ENCODE measurements around the gene CHCHD6. TPM values are rescaled to one million over a fixed set of nuclear protein-coding genes. Genes with fewer than 3 reads are reported as not detected.

CHCHD6 gene
- total RNA-seq, 2 donors from 2014 or later = 23.6 to 34.4 TPM

- no peak overlapping the region for H3K9ac ChIP-seq (ENCODE audit: extremely low read depth, low read length, poor library complexity, severe bottlenecking)
- Mint-ChIP-seq H3K9me3 (no peaks in the 10 kb centered on the region), H3K27me3 (ENCODE audit: insufficient read depth) (no peaks in the 10 kb centered on the region), H3K4me1 (peaks cover 19% of the 10 kb centered on the region), H3K36me3 (ENCODE audit: low read depth) (peaks cover 17% of the 10 kb centered on the region), H3K4me3 (no peak overlapping the region), H3K27ac (no peak overlapping the region)
- no peak overlapping the region for H3K27ac ChIP-seq (ENCODE audit: low read depth, low read length)
- no peak for DNase-seq
- no peaks in the 10 kb centered on the region for H3K4me1 ChIP-seq (ENCODE audit: control insufficient read depth, insufficient read depth, low read length)
- 85 to 94% methylated on average over 3 of the region's 3 CpGs for WGBS, 2 experiments (ENCODE audit: insufficient coverage in 1 of 2, insufficient read length in 1 of 2)
- H3K36me3 ChIP-seq (ENCODE audit: control insufficient read depth, insufficient read depth, low read length) = peaks cover 6% of the 10 kb centered on the region
- no peak for TF ChIP-seq CTCF (conservative IDR thresholded peaks at IDR 0.05)
- no peak overlapping the region for H3K4me3 ChIP-seq (ENCODE audit: low read length)
- peaks cover under 1% of the 10 kb centered on the region for H3K9me3 ChIP-seq (ENCODE audit: control insufficient read depth, low read length)
- H3K27me3 ChIP-seq (ENCODE audit: control insufficient read depth, insufficient read depth, low read length, poor library complexity, severe bottlenecking) = no peaks in the 10 kb centered on the region
These were observed 27.0 kb downstream of the CHCHD6 start for GRCh38 chr3:126731044-126731443.

GRCh38 chr3:126732281-126733060, 28.4 kb downstream of the CHCHD6 start:
- no peak for DNase-seq
- H3K9me3 ChIP-seq (ENCODE audit: control insufficient read depth, low read length) = no peaks in the 10 kb centered on the region
- WGBS, 2 experiments (ENCODE audit: insufficient coverage in 1 of 2, insufficient read length in 1 of 2) = 89 to 98% methylated on average over 4 to 5 of the region's 6 CpGs
- TF ChIP-seq CTCF (conservative IDR thresholded peaks at IDR 0.05) = no peak
- no peaks in the 10 kb centered on the region for H3K4me1 ChIP-seq (ENCODE audit: control insufficient read depth, insufficient read depth, low read length)
- no peaks in the 10 kb centered on the region for H3K27me3 ChIP-seq (ENCODE audit: control insufficient read depth, insufficient read depth, low read length, poor library complexity, severe bottlenecking)
- no peak overlapping the region for H3K27ac ChIP-seq (ENCODE audit: low read depth, low read length)
- no peak overlapping the region for H3K9ac ChIP-seq (ENCODE audit: extremely low read depth, low read length, poor library complexity, severe bottlenecking)
- no peak overlapping the region for H3K4me3 ChIP-seq (ENCODE audit: low read length)
- Mint-ChIP-seq H3K36me3 (ENCODE audit: low read depth) (peaks cover 16% of the 10 kb centered on the region), H3K9me3 (peaks cover 2% of the 10 kb centered on the region), H3K4me3 (no peak overlapping the region), H3K27ac (no peak overlapping the region), H3K27me3 (ENCODE audit: insufficient read depth) (no peaks in the 10 kb centered on the region), H3K4me1 (peaks cover 19% of the 10 kb centered on the region)
- peaks cover 8% of the 10 kb centered on the region for H3K36me3 ChIP-seq (ENCODE audit: control insufficient read depth, insufficient read depth, low read length)

GRCh38 chr3:126733061-126733430, 29.0 kb downstream of the CHCHD6 start:
- Histone ChIP-seq H3K4me3 (ENCODE audit: low read length) (no peak overlapping the region), H3K9me3 (ENCODE audit: control insufficient read depth, low read length) (no peaks in the 10 kb centered on the region), H3K9ac (ENCODE audit: extremely low read depth, low read length, poor library complexity, severe bottlenecking) (no peak overlapping the region), H3K27me3 (ENCODE audit: control insufficient read depth, insufficient read depth, low read length, poor library complexity, severe bottlenecking) (no peaks in the 10 kb centered on the region), H3K36me3 (ENCODE audit: control insufficient read depth, insufficient read depth, low read length) (peaks cover 8% of the 10 kb centered on the region), H3K4me1 (ENCODE audit: control insufficient read depth, insufficient read depth, low read length) (no peaks in the 10 kb centered on the region), H3K27ac (ENCODE audit: low read depth, low read length) (no peak overlapping the region)
- Mint-ChIP-seq H3K9me3 (peaks cover 3% of the 10 kb centered on the region), H3K27me3 (ENCODE audit: insufficient read depth) (no peaks in the 10 kb centered on the region), H3K36me3 (ENCODE audit: low read depth) (peaks cover 19% of the 10 kb centered on the region), H3K4me1 (peaks cover 19% of the 10 kb centered on the region), H3K4me3 (no peak overlapping the region), H3K27ac (no peak overlapping the region)
- TF ChIP-seq CTCF (conservative IDR thresholded peaks at IDR 0.05) = no peak
- DNase-seq = no peak
- 95 to 100% methylated on average over 2 to 5 of the region's 5 CpGs for WGBS, 2 experiments (ENCODE audit: insufficient coverage in 1 of 2, insufficient read length in 1 of 2)
